GM19372 (cell line): ENCODE measurements around the gene PIGN.

Experiments used
- ATAC-seq: cut with Tn5 transposase; IDR thresholded peaks from one replicate; pipeline ENCODE4 v1.9.1; 2021; ENCODE audit warnings: mild to moderate bottlenecking, low read depth, moderate library complexity; ENCODE audit not compliant: unreplicated experiment

The PIGN gene, protein sequence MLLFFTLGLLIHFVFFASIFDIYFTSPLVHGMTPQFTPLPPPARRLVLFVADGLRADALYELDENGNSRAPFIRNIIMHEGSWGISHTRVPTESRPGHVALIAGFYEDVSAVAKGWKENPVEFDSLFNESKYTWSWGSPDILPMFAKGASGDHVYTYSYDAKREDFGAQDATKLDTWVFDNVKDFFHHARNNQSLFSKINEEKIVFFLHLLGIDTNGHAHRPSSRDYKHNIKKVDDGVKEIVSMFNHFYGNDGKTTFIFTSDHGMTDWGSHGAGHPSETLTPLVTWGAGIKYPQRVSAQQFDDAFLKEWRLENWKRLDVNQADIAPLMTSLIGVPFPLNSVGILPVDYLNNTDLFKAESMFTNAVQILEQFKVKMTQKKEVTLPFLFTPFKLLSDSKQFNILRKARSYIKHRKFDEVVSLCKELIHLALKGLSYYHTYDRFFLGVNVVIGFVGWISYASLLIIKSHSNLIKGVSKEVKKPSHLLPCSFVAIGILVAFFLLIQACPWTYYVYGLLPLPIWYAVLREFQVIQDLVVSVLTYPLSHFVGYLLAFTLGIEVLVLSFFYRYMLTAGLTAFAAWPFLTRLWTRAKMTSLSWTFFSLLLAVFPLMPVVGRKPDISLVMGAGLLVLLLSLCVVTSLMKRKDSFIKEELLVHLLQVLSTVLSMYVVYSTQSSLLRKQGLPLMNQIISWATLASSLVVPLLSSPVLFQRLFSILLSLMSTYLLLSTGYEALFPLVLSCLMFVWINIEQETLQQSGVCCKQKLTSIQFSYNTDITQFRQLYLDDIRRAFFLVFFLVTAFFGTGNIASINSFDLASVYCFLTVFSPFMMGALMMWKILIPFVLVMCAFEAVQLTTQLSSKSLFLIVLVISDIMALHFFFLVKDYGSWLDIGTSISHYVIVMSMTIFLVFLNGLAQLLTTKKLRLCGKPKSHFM

GRCh38 chr18:62186774-62187542, at the start of gene PIGN, which contains the start of gene RELCH:
Gene PIGN (minus strand): TSS chr18:62187056. CDS start chr18:62161353, 25,703 bp downstream.
Gene RELCH (plus strand): TSS chr18:62187255. CDS start chr18:62187506, 251 bp downstream.
- peak; percentile 91 for ATAC-seq

- ATAC-seq, result no peak
Measured at GRCh38 chr18:62236252-62236651, 49.4 kb upstream of the PIGN start.

- no peak for ATAC-seq
Measured at GRCh38 chr18:62226047-62226446, 39.2 kb upstream of the PIGN start.

DNA sequence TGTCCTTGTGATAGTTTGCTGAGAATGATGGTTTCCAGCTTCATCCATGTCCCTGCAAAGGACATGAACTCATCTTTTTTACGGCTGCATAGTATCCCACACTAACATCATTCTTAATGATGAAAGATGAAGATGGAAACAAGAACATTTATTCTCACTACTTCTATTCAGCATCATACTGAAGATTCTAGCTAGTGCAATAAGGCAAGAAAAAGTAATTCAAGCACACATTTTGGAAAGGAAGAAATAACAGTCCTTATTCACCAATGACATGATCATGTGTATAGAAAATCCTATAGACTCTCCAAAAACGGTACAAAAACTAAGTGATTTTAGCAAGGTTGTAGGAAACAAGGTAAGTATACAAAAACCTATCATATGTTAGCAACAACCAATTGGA, 37.4 kb upstream of the PIGN start:
- ATAC-seq, result no peak

DNA sequence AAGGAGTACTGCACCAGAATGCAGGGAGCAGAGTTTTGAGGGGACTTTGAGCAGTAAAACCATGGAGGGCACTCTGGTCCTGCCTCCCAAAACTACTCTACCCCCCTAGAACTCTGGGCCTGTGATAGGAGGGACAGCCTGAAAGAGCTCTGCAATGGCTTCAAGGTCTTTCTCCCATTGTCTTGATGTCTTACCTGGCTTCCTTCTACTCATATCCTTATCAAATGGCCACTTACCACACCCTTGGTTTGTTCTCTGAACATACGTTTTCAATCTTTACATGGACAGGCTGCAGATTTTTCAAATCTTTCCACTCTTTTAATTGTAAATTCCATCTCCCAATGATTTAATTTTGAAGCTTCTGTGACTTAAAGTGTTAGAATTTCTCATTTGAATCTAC, 27.9 kb upstream of the PIGN start:
- no peak for ATAC-seq

- no peak for ATAC-seq
Measured at GRCh38 chr18:62211325-62211828, 24.5 kb upstream of the PIGN start.

DNA sequence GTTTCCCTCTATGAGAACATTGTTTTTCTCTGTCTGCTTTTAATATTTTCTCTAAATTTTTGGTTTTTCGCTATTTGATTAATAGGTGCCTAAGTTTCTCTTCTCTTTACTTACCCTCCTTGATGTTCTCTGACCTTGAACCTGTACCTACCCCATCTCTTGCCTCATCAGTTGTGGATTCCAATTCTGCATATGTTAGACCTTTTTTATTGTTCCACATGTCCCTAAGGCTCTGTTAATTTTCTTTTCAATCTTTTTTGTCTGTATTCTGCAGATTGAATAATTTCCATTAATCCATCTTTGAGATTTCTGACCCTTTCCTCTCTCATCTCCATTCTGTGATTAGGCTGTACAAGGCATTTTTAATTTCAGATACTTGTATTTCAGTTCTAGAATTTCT, 23.3 kb upstream of the PIGN start:
- no peak for ATAC-seq

GRCh38 chr18:62209046-62209445, 22.2 kb upstream of the PIGN start:
- ATAC-seq, result no peak

GRCh38 chr18:62206593-62206992, 19.7 kb upstream of the PIGN start:
- ATAC-seq, result no peak

- no peak for ATAC-seq
Measured at GRCh38 chr18:62205824-62206223, 19.0 kb upstream of the PIGN start.

GRCh38 chr18:62201870-62202269, 15.0 kb upstream of the PIGN start:
- ATAC-seq, result no peak

DNA sequence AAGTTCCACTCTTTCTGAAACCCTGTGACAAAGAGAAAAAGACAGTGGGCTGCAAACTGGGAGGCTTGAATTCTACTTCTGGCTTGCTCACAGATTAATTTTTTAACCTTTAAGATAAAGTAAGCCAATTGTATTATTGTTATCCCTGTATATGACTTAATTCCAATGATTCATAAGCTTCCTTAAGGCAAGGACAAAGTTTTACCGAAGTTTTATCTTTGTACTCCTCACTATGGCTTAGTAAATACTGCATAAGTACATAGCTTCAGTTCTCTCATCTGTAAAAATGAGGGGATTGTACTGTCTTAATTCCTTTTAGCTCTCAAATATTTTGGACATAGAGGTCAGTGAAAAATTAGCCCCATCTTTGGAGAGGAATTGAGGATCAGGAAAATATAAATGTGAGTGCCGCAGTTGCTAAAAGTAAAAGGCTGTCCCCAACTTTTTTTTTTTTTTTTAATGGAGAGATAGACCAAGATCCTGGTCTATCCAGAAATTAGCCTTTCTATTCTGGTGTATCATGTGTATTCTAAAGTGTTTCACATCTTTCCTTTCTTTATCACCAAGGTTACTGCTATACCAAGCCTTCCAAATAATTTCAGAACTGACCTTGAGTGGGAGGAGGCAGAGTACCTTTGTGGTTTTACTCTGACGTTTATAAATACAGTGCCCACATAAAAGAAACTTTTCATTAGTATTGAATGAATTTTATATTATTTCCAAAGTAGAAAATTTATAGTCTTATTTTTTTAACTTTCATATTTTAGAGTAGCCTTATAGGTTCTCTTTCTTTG, 13.5 kb upstream of the PIGN start:
- no peak for ATAC-seq

DNA sequence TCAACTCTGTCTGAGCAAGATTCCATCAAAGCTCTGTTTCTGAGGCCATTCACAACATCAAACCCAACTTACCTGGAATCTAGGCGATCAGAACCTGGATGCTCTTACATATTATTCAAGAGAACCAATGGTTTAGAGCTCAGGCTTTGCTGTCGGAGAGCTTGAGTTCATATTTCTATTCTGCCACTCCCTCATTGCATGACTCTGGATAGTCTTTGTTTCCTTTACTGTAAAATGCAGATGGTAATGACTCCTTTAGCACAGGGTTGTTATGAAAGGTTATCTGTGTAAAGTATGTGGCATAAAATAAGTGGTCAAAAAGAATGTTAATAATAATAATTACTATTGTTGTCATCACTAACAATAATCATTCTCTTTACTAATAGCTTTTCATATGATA, 12.8 kb upstream of the PIGN start:
- ATAC-seq, result no peak

DNA sequence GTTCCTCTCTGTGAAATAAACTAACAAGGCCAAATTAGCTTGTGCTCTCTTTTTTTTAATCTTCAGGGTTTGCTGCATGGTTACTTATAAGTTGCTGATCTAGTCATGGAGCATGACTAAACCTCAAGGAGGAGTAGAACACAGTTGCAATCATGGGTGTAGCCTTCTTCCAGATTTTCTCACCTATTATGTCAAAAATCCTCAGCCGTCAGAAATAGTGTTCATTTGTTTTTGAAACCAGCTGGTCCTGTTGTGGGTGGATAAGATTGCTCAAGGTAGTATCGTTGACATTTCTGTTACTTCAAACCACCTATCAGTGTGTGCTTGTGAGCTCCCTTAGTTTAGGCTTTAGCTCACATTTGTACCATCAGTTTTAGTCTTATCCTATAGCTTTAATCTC, 11.4 kb upstream of the PIGN start:
- no peak for ATAC-seq

DNA sequence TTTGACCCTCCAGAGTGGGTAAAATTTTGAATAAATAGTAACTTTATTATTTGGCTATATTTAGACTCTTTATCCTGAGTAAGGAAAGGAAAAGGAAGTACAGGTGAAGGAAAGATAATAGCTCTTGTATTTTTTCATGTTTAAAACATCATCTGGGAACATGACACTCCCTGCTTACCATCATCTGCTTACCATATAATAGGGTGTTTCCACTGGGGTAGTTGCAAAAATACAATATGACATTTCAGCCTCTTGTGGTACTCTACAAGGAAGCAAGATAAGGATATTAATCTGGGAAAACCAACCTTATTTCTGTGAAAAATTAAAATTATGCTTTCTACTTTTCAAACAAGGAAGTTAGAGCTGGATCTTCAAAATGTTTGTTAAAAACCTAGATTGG, 10.1 kb upstream of the PIGN start:
- no peak for ATAC-seq

- ATAC-seq, result no peak
Measured at GRCh38 chr18:62196079-62196478, 9.2 kb upstream of the PIGN start.

GRCh38 chr18:62189208-62189607, 2.4 kb upstream of the PIGN start:
- no peak for ATAC-seq

DNA sequence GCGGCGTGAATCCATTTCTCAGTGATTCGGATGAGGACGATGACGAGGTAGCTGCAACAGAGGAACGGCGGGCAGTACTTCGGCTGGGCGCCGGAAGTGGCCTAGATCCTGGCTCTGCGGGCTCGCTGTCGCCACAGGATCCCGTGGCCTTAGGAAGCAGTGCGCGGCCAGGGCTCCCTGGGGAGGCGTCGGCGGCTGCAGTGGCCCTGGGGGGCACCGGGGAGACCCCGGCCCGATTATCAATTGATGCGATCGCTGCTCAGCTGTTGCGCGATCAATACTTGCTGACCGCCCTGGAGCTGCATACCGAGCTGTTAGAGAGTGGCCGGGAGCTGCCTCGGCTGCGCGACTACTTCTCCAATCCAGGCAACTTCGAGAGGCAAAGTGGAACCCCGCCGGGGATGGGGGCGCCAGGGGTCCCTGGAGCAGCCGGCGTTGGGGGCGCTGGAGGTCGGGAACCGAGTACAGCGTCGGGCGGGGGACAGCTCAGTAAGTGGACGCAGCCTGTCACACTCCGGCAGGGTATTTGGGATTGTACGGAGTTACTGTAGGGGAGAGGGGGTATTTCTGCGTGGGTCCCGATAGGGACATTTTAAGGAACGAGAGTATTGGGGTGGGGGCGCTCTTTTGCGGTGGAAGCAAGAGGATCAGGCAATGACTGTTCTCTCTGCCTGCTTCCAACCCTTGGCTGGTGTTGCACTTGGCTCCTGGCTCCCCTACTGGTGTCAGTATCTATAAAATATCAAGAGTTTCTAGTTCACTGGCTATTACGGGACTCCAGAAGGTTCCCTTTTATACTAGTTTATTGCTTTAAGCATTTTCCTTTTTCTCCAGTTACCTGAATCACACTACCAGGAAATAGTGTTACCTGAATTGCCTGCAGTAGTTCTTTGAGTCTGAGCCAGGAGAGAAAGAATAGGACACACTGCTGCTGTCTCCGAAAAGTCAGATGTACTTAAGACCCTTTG, 971 bp upstream of the PIGN start:
- ATAC-seq, result no peak

- ATAC-seq, result no peak
Measured at GRCh38 chr18:62186499-62186773, 420 bp downstream of the PIGN start.
